CD4-positive, alpha-beta T cell (primary cell): ENCODE measurements around the gene SACM1L. TPM values are rescaled to one million over a fixed set of nuclear protein-coding genes. Genes with fewer than 3 reads are reported as not detected.

ENCODE experiments used
- ATAC-seq: fragments of 200-7000 bp; cut with Tn5 transposase; one replicate; pipeline ENCODE4 v1.10.0; 2022; ENCODE audit warnings: mild to moderate bottlenecking; ENCODE audit not compliant: poor library complexity
- CTCF ChIA-PET: fragments of 350-600 bp; sonication (Branson Sonifier 250); formaldehyde crosslinking; loops from one replicate; lab custom pipeline; 2021; ENCODE audit warnings: antibody characterized with exemption, inconsistent platforms; lab: Charles Lee
- POLR2A ChIA-PET: fragments of 350-600 bp; sonication (Branson Sonifier 250); formaldehyde crosslinking; loops from one replicate; lab custom pipeline; 2021; ENCODE audit warnings: antibody characterized with exemption, inconsistent platforms; lab: Charles Lee
- DNase-seq, 14 experiments: peaks; one replicate each; pipeline ENCODE4 v3.0.0-alpha.2; 2013 to 2020; ENCODE audit warnings: mixed read lengths in 2 of 14
- H3K27ac ChIP-seq, 2 donors: one replicate each; pipeline versions ENCODE4 v1.5.1 to v1.7.0; 2013; ENCODE audit warnings: low read length in 2 of 2, low read depth in 1 of 2, mild to moderate bottlenecking in 1 of 2
- H3K27me3 ChIP-seq, 2 experiments: 1 replicate in 1 of 2; 2 replicates in 1 of 2; pipeline versions ENCODE4 v1.6.1 to v1.7.0; 2013; ENCODE audit warnings: low read length in 2 of 2, control low read depth in 1 of 2, mild to moderate bottlenecking in 1 of 2, moderate library complexity in 1 of 2; ENCODE audit not compliant: insufficient read depth in 2 of 2, control insufficient read depth in 1 of 2
- H3K36me3 ChIP-seq: one replicate; pipeline ENCODE4 v1.6.1; 2013; ENCODE audit warnings: low read length, control low read depth; ENCODE audit not compliant: insufficient read depth
- H3K4me1 ChIP-seq: one replicate; pipeline ENCODE4 v1.6.1; 2013; ENCODE audit warnings: low read length, control low read depth; ENCODE audit not compliant: insufficient read depth
- H3K4me3 ChIP-seq: one replicate; pipeline ENCODE4 v1.5.1; 2013; ENCODE audit warnings: mild to moderate bottlenecking, low read length, moderate library complexity
- H3K9me3 ChIP-seq, 2 experiments: 1 replicate in 1 of 2; 2 replicates in 1 of 2; pipeline versions ENCODE4 v1.6.1 to v1.7.0; 2013; ENCODE audit warnings: low read length in 2 of 2, mild to moderate bottlenecking in 2 of 2, control low read depth in 1 of 2, moderate library complexity in 1 of 2; ENCODE audit not compliant: control insufficient read depth in 1 of 2, insufficient read depth in 1 of 2
- H3K27ac Mint-ChIP-seq: one replicate; pipeline ENCODE4 v1.8.0; 2020; ENCODE audit warnings: mixed read lengths
- H3K27me3 Mint-ChIP-seq: one replicate; pipeline ENCODE4 v1.8.0; 2021; ENCODE audit warnings: mixed read lengths
- H3K36me3 Mint-ChIP-seq: one replicate; pipeline ENCODE4 v1.8.0; 2021; ENCODE audit warnings: low read depth, mixed read lengths
- H3K4me1 Mint-ChIP-seq: one replicate; pipeline ENCODE4 v1.8.0; 2021; ENCODE audit warnings: low read depth, mixed read lengths
- H3K4me3 Mint-ChIP-seq: one replicate; pipeline ENCODE4 v1.8.0; 2020; ENCODE audit warnings: mild to moderate bottlenecking, mixed read lengths
- H3K9me3 Mint-ChIP-seq: one replicate; pipeline ENCODE4 v1.8.0; 2020; ENCODE audit warnings: mixed read lengths
- intact Hi-C, 2 experiments: fragments of 100-400 bp; cut with DNase I in 1 of 2; cut with micrococcal nuclease in 1 of 2; formaldehyde crosslinking; loops; one replicate each; pipeline versions ENCODE4 v1.15.1 to v1.9.0; 2023 to 2025; cut with DNase I, micrococcal nuclease
- total RNA-seq, 174 experiments: library from RNA in 2 of 174; stranded (reverse) in 2 of 174; gene quantifications; one replicate each; pipeline ENCODE4 v1.2.3 and lab custom pipeline; 2021 to 2026
- TF ChIP-seq, protein P1 (sequence below): fragments of 200-600 bp; IDR thresholded peaks from one replicate; pipeline ENCODE4 v1.8.0; 2022; ENCODE audit warnings: antibody characterized with exemption, mild to moderate bottlenecking

Gene SACM1L
- total RNA-seq, 2 experiments from 2014 or later, result 41.9 to 44.3 TPM

DNA sequence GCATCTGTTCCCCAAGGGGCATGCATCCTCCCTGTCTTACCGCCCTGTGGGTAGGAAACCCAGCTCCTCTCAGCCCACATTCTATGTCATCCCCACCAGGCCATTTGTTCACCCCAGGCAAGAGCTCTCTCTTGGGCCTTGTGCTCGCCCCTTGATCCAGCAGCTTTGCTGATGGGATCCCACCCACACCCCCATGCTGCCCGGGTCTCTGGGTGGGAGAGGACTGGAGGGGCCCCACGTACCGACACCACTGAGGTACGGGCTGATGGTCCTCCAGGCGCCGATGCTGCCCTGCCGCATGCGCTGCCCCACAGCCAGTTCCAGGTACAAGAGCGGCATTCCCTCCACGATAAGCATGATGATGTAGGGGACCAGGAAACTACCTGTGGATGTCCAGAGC is 92.6 kb downstream of the SACM1L start:
- Histone ChIP-seq H3K4me3 (no peak overlapping the region), H3K27ac (no peak overlapping the region), H3K36me3 (no peaks in the 10 kb centered on the region), H3K4me1 (no peaks in the 10 kb centered on the region), H3K27me3 (peaks cover 0 to 2% of the 10 kb centered on the region in 2 experiments), H3K9me3 (no peaks in the 10 kb centered on the region)
- CTCF ChIA-PET, result no interaction called here
- POLR2A ChIA-PET, result interaction anchor here (0.6 kb wide), 1 partner anchor 776 kb away, joined by 3 read pairs; no protein-coding TSS in a partner anchor
- intact Hi-C loops, result no loop called here
- DNase-seq (no peak), ATAC-seq (no peak)
- no peak overlapping the region for H3K27ac Mint-ChIP-seq
- no peaks in the 10 kb centered on the region for H3K27me3 Mint-ChIP-seq
- H3K9me3 Mint-ChIP-seq, result peaks cover 2% of the 10 kb centered on the region
- H3K4me3 Mint-ChIP-seq, result no peak overlapping the region
- TF ChIP-seq, protein P1, sequence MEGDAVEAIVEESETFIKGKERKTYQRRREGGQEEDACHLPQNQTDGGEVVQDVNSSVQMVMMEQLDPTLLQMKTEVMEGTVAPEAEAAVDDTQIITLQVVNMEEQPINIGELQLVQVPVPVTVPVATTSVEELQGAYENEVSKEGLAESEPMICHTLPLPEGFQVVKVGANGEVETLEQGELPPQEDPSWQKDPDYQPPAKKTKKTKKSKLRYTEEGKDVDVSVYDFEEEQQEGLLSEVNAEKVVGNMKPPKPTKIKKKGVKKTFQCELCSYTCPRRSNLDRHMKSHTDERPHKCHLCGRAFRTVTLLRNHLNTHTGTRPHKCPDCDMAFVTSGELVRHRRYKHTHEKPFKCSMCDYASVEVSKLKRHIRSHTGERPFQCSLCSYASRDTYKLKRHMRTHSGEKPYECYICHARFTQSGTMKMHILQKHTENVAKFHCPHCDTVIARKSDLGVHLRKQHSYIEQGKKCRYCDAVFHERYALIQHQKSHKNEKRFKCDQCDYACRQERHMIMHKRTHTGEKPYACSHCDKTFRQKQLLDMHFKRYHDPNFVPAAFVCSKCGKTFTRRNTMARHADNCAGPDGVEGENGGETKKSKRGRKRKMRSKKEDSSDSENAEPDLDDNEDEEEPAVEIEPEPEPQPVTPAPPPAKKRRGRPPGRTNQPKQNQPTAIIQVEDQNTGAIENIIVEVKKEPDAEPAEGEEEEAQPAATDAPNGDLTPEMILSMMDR, result no peak
- H3K36me3 Mint-ChIP-seq, result no peaks in the 10 kb centered on the region
- H3K4me1 Mint-ChIP-seq, result no peaks in the 10 kb centered on the region

DNA sequence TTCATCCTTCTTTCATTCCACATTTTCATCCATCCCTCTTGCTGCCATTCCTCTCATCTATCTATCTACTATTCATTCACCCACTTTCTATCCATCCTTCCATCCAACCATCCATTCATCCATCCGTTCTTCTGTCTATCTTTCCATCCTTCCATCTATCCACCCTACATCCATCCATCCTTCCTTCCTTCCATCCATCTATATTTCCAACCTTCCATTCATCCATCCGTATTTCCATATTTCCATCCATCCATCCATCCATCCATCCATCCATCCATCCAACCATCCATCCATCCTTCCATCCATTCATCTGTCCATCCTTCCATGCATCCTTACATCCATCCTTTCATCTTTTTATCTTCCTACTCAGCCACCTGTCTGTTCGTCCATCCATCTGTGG is 93.2 kb downstream of the SACM1L start:
- H3K4me1 ChIP-seq, result no peaks in the 10 kb centered on the region
- H3K9me3 ChIP-seq, result no peaks in the 10 kb centered on the region
- no peaks in the 10 kb centered on the region for H3K27me3 ChIP-seq
- CTCF ChIA-PET, result no interaction called here
- POLR2A ChIA-PET, result no interaction called here
- Mint-ChIP-seq H3K27me3 (no peaks in the 10 kb centered on the region), H3K4me1 (no peaks in the 10 kb centered on the region), H3K36me3 (no peaks in the 10 kb centered on the region), H3K4me3 (no peak overlapping the region), H3K27ac (no peak overlapping the region), H3K9me3 (peaks cover 2% of the 10 kb centered on the region)
- no peaks in the 10 kb centered on the region for H3K36me3 ChIP-seq
- intact Hi-C loops, result no loop called here
- no peak overlapping the region for H3K4me3 ChIP-seq
- H3K27ac ChIP-seq, result no peak overlapping the region
- TF ChIP-seq, protein P1, result no peak
- DNase-seq (no peak), ATAC-seq (no peak)

DNA sequence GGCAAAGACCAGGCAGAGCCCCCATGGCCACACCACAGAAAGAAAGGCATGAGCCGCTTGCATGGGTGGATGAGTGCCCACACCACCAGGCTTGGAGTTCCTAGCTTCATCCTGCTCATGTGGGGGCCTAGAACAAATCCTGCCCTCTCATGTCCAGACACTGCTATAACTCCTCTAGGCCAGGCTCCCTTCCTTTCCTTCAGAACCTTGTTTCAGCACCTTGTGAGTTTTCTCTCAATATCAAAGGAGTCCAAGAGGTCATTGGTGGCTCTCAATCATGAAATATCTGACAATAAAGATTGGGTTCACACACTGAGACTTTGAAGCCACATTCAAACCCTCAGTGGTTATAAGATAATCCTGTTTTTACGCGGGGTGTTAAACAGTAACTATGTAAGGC is 94.5 kb downstream of the SACM1L start:
- H3K27me3 Mint-ChIP-seq, result no peaks in the 10 kb centered on the region
- no peak for ATAC-seq
- H3K36me3 ChIP-seq, result no peaks in the 10 kb centered on the region
- no peaks in the 10 kb centered on the region for H3K27me3 ChIP-seq
- CTCF ChIA-PET, result no interaction called here
- H3K27ac Mint-ChIP-seq, result no peak overlapping the region
- TF ChIP-seq, protein P1, result no peak
- intact Hi-C loops, result no loop called here
- H3K9me3 Mint-ChIP-seq, result peaks cover 2% of the 10 kb centered on the region
- H3K4me1 ChIP-seq, result no peaks in the 10 kb centered on the region
- no peak overlapping the region for H3K27ac ChIP-seq
- H3K4me3 ChIP-seq, result no peak overlapping the region
- peaks cover 0 to 4% of the 10 kb centered on the region in 2 experiments for H3K9me3 ChIP-seq
- H3K4me3 Mint-ChIP-seq, result no peak overlapping the region
- POLR2A ChIA-PET, result no interaction called here
- DNase-seq, result no peak
- no peaks in the 10 kb centered on the region for H3K4me1 Mint-ChIP-seq
- H3K36me3 Mint-ChIP-seq, result no peaks in the 10 kb centered on the region
